ENCODE results near the gene SPPL2A. TPM values are rescaled to one million over a fixed set of nuclear protein-coding genes. Genes with fewer than 3 reads are reported as not detected.

SPPL2A gene
- total RNA-seq, 1 donor from 2014 or later, result 128 TPM

DNA sequence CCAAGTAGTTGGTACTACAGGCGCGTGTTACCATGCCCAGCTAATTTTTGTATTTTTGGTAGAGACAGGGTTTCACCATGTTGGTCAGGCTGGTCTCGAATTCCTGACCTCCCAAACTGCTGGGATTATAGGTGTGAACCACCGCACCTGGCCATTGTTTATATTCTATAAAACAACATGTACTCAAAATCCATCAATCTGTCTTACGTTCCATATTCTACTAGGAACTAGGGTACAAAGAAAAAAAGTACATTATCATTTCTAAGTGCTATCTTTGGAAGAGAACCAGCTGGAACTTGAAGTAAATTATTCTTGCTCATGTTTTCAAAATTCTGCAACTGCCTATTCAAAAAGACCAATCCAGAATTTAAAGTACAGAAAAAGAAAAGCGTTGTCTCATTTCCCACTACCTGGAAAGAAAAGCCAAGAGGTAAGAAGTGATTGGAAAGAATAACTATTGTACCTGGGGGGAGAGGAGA is 15.2 kb downstream of the SPPL2A start:
- TF ChIP-seq CTCF (IDR thresholded peaks at IDR 0.05), result no peak
- intact Hi-C loops (cut with DNase I), result no loop called here
- ATAC-seq, result no peak

GRCh38 chr15:50747523-50747922 is 18.0 kb downstream of the SPPL2A start:
- no peak overlapping the region for H3K27ac ChIP-seq
- peaks cover 11% of the 10 kb centered on the region for H3K4me1 ChIP-seq
- H3K4me3 ChIP-seq, result no peak overlapping the region
- no peak for TF ChIP-seq CTCF (IDR thresholded peaks at IDR 0.05)
- peaks cover 64% of the 10 kb centered on the region for H3K36me3 ChIP-seq
- DNase-seq, result no peak
- no peaks in the 10 kb centered on the region for H3K27me3 ChIP-seq (ENCODE audit: low read depth)
- ATAC-seq, result no peak
- intact Hi-C loops (cut with DNase I), result no loop called here
- H3K9me3 ChIP-seq, result no peaks in the 10 kb centered on the region

More for the DNA sequence above, 15.2 kb downstream of the SPPL2A start:
- Histone ChIP-seq H3K27me3 (ENCODE audit: low read depth) (no peaks in the 10 kb centered on the region), H3K4me1 (peaks cover 18% of the 10 kb centered on the region), H3K4me3 (no peak overlapping the region), H3K9me3 (no peaks in the 10 kb centered on the region), H3K36me3 (peaks cover 42% of the 10 kb centered on the region), H3K27ac (no peak overlapping the region)
- DNase-seq, result no peak

DNA sequence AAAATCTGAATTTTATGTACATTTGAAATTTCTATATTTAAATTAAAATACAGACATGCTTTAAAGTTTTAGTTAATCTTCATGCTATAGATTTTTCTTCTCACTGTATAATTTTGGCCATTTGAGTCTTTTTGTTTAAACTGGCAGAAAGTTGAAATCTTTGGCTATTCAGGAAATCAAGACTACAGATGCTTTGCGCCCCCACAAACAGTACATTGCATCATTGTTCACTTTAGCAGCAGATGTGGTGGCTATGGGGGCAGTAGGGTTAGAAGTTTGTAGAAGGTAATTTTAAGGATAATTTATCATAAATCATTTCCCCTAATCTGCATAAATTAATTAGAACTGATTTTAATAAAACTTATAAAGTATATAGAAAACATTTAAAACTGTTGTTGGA is 20.9 kb downstream of the SPPL2A start:
- Histone ChIP-seq H3K36me3 (peaks cover 92% of the 10 kb centered on the region), H3K9me3 (no peaks in the 10 kb centered on the region), H3K27ac (no peak overlapping the region), H3K27me3 (ENCODE audit: low read depth) (no peaks in the 10 kb centered on the region), H3K4me1 (peaks cover 2% of the 10 kb centered on the region), H3K4me3 (no peak overlapping the region)
- ATAC-seq (no peak), DNase-seq (no peak)
- TF ChIP-seq CTCF (IDR thresholded peaks at IDR 0.05), result no peak
- intact Hi-C loops (cut with DNase I), result no loop called here

DNA sequence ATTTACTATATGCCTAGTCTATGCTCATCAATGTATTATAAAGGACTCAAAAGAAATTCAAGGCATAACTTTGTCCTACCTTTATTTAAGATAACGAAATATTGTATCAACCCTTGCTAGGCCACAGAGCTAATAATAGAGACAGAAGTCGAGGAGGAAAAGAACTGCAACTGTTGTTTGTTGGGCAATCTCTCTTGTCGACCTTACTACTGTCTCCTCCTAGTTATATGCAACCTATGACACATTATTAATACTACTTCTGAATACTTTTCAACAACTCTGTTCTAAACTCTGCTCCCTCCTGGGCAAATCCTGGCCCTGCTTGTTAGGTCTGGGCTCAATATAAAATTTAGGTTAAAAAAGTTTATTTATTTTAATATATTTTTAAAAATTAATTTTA is 24.6 kb downstream of the SPPL2A start:
- no peaks in the 10 kb centered on the region for H3K27me3 ChIP-seq (ENCODE audit: low read depth)
- H3K4me1 ChIP-seq, result no peaks in the 10 kb centered on the region
- ATAC-seq, result no peak
- H3K27ac ChIP-seq, result no peak overlapping the region
- H3K36me3 ChIP-seq, result peaks cover 93% of the 10 kb centered on the region
- intact Hi-C loops (cut with DNase I), result no loop called here
- TF ChIP-seq CTCF (IDR thresholded peaks at IDR 0.05), result no peak
- DNase-seq, result no peak
- H3K9me3 ChIP-seq, result no peaks in the 10 kb centered on the region
- H3K4me3 ChIP-seq, result no peak overlapping the region

GRCh38 chr15:50736823-50737222 is 28.7 kb downstream of the SPPL2A start:
- intact Hi-C loops (cut with DNase I), result no loop called here
- Histone ChIP-seq H3K27ac (no peak overlapping the region), H3K4me1 (no peaks in the 10 kb centered on the region), H3K4me3 (no peak overlapping the region), H3K27me3 (ENCODE audit: low read depth) (no peaks in the 10 kb centered on the region), H3K36me3 (peaks cover 96% of the 10 kb centered on the region), H3K9me3 (no peaks in the 10 kb centered on the region)
- TF ChIP-seq CTCF (IDR thresholded peaks at IDR 0.05), result no peak
- no peak for ATAC-seq
- no peak for DNase-seq

DNA sequence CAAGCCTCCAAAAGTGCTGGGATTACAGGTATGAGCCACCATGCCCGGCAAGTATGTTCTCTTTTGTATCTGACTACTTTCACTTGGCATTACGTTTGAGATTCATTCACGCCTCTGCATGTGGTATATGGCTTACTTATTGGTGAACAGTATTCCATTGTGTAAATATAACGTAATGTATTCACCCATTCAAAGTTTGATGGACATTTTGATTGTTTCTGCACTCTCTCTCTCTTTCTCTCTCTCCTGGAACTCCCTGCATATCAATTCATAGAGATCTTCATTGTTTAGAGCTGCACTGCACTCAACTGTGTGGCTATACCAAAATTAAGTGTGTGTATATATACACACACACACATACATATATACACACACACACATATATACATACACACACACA is 30.4 kb downstream of the SPPL2A start:
- no peak for ATAC-seq
- no peak for TF ChIP-seq CTCF (IDR thresholded peaks at IDR 0.05)
- intact Hi-C loops (cut with DNase I), result no loop called here
- DNase-seq, result no peak
- Histone ChIP-seq H3K36me3 (peaks cover 98% of the 10 kb centered on the region), H3K9me3 (no peaks in the 10 kb centered on the region), H3K27ac (no peak overlapping the region), H3K4me1 (no peaks in the 10 kb centered on the region), H3K4me3 (no peak overlapping the region), H3K27me3 (ENCODE audit: low read depth) (no peaks in the 10 kb centered on the region)
